AG09319 (cell line): ENCODE results near the gene SGIP1.
A peak's percentile ranks its signal among the peaks of the same experiment; 100 is the strongest.

Experiments
- DNase-seq: peaks from one replicate; pipeline ENCODE4 v3.0.0-alpha.2; 2010; ENCODE audit warnings: low read depth; ENCODE audit errors: extremely low read depth
- CTCF ChIP-seq: IDR thresholded peaks from 2 replicates; pipeline ENCODE4 v1.5.1; 2011; ENCODE audit warnings: low read depth, mild to moderate bottlenecking, inconsistent platforms, low read length, moderate library complexity

Gene SGIP1

GRCh38 chr1:66751160-66751559 lies 217.2 kb downstream of the SGIP1 start:
- TF ChIP-seq CTCF, result no peak

DNA sequence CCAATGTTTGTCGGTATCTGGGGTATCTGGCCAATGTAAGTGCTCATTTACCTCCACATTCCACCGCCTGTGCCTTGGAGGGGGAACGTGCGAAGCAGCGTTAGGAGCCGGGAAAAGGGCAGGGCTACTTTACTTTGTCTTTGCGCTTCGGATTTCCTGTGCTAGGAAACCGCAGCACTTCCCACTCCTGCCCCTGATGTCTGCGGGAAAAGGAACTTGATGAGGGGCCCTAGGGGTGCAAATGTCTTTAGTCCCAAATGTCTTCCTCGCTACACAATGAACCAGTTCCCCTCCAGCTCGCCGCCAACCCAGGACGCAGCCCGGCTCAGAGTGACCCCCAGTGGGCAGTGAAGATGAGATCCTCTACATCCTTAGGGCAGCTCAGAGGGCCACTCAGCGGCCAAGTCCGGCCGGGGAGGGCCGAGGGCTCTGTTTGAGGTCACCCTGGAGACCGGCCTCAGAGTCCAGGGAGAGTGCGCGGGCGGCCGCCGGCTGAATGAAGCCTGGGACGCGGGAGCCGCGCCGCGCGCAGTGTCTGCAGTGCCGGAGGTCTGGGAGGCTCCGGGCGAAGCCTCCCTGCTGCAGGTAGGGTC lies 218.1 kb downstream of the SGIP1 start, which contains the start of gene DYNLT5:
TSS of gene DYNLT5 (plus strand) at position 460 of the 593 bp plus-strand sequence. CDS start 2,200 bp downstream, outside the sequence.
- no peak for DNase-seq
- TF ChIP-seq CTCF, result peak; percentile 21

More at GRCh38 chr1:66751160-66751559, 217.2 kb downstream of the SGIP1 start:
- DNase-seq, result no peak

DNA sequence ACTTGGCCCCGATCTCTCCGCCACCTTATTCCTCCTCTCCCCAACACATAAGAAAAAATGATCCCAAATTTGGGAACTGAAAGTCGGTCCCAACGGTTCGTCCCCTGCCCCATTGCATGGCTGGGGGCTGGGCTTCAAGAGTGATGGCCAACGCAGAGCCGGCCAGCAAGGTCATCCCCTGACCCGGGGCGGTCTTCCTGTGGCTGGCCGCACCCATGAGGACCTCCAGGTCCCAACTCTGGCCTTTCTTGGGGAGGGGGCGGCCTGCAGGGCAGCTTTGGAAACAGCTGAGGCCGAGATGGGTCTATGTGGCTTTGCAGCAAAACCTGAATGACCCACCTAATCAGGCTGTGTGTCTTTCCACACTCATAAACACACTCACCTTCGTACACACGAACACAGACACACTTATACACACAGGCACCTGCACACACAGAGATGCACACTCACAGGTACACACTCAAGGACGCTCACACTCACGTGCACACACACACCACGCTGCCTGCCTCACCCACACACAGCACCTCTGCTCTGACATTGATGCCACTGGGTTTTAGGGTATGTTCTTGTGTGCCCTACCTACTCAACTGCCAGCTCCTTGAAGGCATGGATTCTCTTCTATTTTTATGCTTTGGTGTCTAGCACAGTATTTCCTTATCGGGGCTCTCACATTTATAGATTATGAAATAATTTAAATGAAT lies 218.9 kb downstream of the SGIP1 start:
- TF ChIP-seq CTCF, result no peak
- no peak for DNase-seq

- no peak for DNase-seq
- no peak for TF ChIP-seq CTCF
Observed at GRCh38 chr1:66757722-66758240, 223.8 kb downstream of the SGIP1 start.

DNA sequence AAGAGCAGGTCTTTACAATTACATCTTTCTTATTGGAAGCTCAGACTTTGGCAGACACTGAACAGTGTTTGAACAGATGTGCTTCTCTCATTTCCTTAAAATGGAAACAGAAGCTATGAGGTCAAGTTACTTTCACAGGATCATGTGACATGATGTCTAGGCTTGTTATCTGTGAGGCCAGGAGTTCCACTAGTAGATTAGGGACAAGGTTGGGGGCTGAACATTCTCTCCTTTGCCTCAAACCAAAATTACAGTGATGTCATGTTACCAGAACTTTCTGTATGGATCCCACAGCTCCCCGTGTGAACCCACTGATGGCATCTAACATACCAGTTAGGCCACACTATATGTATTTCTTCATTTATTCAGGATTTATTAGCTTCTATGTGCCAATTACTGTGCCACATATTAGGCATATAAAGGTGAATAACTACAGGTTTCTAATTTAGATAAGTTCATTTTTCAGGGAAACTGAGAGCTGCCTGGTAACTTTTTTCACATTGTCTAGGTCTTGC lies 224.3 kb downstream of the SGIP1 start:
- no peak for TF ChIP-seq CTCF
- DNase-seq, result no peak

- TF ChIP-seq CTCF, result no peak
Observed at GRCh38 chr1:66760506-66760905, 226.6 kb downstream of the SGIP1 start.

GRCh38 chr1:66761221-66761620 lies 227.3 kb downstream of the SGIP1 start:
- TF ChIP-seq CTCF, result no peak; the same call in none of the 2 replicates
- DNase-seq, result no peak

More at GRCh38 chr1:66760506-66760905, 226.6 kb downstream of the SGIP1 start:
- no peak for DNase-seq
